HuH-7 (cell line): ENCODE measurements around the gene NDUFAF7.
A peak's percentile ranks its signal among the peaks of the same experiment; 100 is the strongest.
"Not testable (repeated sequence)": the region's sequence is repeated elsewhere in the genome, so short reads cannot be mapped to it uniquely, and the experiment has no call there.

Source experiments
- DNase-seq: peaks from one replicate; pipeline ENCODE4 v3.0.0; 2011; ENCODE audit warnings: low spot score

The NDUFAF7 gene

DNA sequence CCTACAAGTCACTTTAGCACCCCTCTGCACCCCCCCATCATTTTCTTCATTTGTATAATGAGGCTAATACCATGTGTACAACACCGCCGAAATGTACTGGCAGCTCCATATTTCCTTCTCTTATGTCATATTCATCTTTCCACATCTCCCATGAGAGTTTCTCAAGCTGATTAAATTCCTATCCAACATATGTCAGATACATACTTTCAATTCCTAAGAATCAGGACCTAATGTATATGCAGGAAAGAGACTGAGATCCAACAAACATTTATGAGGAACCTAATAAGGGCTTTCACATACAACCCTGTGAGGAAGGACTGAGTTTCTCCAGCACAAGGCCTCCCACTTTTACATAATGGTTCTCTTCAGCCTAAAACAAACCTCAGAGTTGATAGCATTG, 51.3 kb downstream of the NDUFAF7 start:
- DNase-seq, result no peak

GRCh38 chr2:37283207-37283606, 51.7 kb downstream of the NDUFAF7 start:
- DNase-seq, result no peak

GRCh38 chr2:37284381-37284780, 52.9 kb downstream of the NDUFAF7 start:
- no peak for DNase-seq

DNA sequence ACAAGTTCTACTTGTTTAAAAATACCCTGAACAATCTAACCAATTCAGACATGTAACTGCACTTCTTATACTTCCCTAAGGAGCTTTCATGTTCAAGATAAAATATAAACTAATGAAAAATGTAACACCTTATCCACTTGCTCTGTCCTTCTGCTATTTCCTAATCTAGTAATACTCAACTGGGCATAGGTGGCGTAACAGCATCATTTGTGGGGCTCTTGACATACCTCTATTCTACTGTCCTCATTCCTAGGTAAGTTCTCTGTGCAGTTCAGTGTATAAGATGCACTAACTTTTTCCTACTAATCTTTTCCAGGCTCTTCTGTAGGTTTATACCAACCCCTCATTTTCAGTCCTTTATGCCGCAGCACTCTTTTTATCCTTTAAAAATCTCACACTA, 56.5 kb downstream of the NDUFAF7 start:
- peak; percentile 11 for DNase-seq

DNA sequence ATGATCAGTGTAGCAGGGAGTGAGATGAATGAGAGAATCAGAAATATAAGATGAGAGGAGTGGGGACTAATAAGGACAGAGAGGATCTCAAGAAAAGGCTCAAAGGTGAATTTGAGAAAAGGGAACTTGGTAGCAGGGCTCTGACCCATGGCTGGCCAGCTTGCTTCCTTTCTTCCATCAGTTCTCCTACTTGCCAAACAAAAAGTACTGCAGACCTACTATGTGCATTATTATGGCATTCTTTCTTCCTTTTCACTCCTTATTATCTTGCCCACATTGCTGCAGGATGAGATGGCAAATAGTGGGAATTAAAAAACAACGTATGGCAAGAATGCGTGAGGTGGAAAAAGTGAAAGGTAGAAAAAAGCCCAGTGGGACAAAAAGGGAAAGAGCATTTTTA, 60.2 kb downstream of the NDUFAF7 start:
- no peak for DNase-seq

DNA sequence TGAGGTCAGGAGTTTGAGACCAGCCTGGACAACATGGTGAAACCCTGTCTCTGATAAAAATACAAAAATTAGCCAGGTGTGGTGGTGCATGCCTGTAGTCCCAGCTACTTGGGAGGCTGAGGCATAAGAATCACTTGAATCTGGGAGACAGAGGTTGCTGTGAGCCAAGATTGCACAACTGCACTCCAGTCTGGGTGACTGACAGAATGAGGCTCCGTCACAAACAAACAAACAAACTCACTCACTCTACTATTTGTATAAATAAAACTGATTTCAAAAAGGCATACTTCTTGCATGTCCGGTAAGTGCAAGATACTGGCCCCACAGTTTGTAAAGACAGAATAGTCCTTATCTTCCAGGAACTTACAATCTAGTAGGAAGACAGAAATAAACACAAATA, 63.4 kb downstream of the NDUFAF7 start:
- DNase-seq, result not testable (repeated sequence)

DNA sequence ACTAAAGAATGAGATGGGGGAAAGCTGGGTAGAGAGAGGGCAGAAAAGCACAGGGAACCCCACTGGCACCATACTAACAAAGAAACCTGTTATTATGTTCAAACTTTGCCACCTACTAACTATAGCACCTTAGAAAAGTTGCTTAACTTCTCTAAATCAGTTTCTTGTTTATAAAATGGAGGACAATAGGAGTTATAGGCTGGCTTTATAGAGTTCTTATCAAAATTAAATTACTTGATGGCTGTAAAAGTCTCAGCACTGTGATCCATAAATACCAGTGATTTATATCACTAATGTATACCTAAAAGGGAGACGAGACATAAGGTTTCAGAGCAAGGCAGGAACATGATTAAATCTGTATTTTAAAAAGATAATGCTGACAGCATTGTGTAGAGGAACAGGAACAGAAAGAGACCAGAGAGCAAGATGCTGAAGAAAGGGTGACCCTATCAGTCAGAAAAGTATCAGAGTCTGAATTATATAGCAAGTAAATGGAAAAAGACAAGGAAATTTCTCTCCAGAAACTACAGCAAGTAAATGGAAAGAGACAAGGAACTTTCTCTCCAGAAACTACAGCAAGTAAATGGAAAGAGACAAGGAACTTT, 64.1 kb downstream of the NDUFAF7 start:
- DNase-seq, result no peak

- DNase-seq, result no peak
These were observed 66.2 kb downstream of the NDUFAF7 start for GRCh38 chr2:37297632-37298031.
